ENCODE data around the gene CCP110.

GRCh38 chr16:19525385-19525723 is 1.6 kb downstream of the CCP110 start:
- TF ChIP-seq CTCF (optimal IDR thresholded peaks at IDR 0.05 in 1 of 3, IDR thresholded peaks at IDR 0.05 in 1 of 3, conservative IDR thresholded peaks at IDR 0.05 in 1 of 3; ENCODE audit: extremely low read depth in 1 of 3, insufficient read depth in 2 of 3, low read length in 3 of 3) = no peak
- TF ChIP-seq EZH2 (IDR thresholded peaks at IDR 0.05; ENCODE audit: low read length) = no peak
